Measurements from ENCODE around the gene PRDM16.

The PRDM16 gene

DNA sequence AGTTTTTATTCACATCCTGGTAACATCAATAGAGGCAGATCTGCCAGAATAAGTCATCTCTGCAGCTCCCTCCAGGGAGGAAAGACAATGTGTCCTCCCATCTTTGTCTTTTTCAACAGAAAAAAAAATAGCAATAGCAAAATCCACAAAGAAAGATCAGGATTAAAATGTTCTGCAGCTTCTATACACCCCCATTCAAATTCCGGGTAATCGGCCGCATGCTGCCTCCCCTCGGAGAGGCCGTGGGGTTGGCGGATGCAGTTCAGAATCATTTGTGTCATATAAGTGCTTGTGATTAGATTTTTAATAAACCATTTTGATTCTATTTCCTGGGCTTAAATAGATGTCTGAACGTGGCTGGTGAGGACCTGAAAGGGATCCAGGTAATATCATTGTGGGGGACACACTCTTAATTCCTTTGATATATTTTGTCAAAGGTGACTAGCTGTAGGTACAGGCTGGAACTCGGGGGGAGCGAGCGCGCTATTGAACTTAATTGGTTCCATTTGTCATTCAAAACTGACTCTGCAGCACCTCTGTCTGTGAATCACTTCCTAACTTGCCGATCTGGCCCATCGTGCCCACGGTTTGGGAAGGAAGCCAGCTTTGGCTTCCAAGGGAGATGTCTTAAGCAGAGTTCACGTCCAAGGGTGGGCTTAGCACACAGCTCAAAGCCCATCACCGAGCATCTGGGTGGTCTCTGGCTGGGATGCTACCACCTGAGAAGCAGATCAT is 299.9 kb downstream of the PRDM16 start:
- DNase-seq, result no peak

DNA sequence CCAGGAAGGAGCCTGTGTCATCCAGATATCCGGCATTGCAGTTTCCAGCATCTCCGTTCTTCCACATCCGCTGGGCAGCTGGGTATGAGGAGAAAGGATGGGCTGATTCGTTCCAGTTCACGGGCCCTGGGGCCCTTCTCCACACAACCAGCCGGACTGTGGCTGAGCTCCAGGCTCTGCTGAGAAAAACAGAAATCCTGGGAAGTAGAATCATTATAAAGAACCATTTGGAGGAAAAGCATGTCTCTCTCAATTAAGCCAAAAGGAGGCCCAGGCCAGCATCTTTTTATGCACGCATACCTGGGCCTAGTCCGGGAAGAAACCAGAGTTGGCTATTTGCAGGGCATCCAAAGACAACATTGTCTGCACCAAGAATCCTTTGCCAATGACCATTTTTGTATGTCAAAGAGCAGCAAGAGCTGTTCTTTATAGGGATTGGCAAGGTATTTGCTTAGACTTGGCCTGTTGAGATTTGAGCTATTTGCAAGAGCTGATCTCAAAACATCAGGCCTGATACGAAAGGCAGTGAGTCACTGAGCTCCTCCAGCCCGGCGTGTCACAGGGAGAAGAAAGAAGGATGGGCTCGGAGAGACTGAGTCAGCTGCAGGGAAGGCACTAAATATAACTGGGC is 300.6 kb downstream of the PRDM16 start:
- no peak for DNase-seq

DNA sequence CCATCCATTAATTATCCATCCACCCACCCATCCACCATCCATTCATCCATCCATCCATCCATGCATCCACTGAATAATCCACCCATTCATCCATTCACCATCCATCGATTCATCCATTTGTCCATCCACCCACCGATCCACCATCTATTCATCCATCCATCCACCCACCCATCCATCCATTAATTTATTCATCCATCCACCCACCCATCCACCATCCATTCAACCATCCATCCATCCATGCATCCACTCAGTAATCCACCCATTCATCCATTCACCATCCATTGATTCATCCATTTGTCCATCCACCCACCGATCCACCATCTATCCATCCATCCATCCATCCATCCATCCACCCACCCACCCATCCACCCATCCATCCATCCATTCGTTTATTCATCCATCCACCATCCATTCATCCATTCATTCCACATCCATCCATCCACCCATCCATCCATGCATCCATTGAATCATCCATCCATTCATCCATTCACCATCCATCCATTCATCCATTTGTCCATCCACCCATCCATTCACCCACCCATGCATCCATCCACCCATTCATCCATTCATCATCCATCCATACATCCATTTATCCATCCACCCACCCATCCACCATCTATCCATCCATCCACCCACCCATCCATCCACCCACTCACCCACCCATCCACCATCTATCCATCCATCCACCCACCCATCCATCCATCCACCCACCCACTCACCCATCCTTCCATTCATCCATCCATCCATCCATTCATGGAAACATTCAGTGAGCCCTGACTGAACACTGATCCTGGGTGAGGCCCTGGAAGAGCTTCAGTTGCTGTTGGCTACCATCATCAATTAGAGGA is 302.1 kb downstream of the PRDM16 start:
- DNase-seq, result no peak

DNA sequence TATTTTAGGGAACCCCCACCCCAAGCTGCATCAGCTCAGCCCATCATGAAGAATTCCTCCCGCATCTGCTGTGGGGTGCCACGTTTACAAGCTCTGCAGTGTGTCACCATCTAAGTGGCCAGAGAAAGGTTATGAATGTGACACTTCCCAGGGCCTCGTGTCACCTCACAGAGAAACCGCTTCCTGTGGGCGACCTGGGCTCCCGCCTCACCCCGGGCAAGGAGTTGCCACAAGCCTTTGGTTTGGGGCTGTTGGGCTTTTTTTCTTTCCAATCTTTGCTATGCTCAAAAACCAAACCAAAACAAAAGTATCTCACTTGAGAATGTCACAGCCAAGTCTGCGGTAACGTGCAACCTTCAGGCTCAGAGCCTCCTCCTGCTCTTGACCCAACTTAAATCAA is 303.3 kb downstream of the PRDM16 start:
- DNase-seq, result no peak

DNA sequence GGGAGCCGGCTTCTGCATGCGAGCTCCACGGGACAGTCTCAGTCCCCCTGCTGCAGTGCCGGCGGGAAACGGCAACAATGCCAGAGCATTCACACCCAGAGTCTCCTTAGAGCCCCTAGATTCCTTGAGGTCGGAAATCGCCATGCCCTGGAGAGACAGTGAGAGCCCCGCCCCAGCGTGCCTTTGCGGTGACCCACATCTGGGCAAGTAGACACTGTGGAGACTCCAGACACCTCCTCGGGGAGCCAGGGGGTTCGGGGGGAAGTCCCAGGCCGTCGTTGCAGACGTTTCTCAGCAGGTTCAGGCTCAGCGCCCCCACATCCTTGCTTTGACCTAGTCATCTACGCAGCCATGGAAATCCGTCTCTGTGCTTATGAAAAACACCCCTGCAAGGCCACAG is 304.2 kb downstream of the PRDM16 start:
- DNase-seq, result no peak

DNA sequence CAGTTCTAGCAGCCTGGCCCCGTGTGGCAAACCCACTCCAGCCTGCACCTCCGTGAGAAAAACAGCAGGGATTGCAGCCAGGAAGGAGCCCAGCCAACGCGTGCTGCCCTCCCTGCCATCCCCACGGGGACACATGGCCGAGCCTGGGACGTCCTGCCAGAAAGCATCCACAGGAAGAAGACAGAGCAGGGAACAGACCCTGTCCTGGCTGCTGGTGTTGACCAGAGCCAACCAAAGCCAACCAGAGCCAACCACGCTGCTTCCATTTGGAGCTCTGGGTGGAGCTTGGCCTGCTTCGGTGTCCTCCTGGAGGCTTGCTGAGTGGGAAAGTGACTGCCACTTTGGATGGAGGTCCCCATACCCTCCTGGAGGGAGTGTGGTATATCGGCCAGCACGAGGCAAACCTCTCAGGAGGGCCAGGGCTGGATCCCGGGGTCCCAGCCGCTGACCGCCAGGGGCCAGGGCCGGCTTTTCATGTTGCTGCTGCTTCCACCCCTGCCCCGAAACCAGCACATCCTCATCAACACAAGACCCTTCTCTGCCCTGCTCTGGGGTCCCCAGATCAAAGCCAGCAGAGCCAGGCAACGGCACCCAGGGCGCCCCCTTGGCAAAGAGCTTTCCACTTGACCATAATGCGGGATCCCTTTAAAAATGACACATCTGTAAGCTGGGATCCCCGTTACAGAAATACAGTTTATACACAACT is 304.9 kb downstream of the PRDM16 start:
- no peak for DNase-seq

DNA sequence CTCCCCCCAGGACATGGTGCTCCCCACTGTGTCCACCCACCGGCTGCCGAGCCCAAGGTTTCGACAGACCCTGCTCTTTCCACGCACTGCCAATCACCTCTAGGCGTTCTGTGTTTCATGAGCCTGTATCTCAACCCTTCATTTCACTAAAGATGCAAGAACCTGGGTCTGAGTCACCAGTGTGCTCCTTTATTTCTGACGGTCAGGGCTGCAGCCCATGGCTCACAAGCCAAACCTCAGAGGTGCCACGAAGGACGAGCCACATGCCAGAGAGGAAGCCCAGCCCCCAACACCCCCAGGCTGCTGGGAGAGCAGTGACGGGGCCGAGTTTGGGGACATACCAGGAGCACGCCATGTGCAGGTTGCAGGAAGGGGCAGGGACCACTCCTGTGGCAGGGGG is 306.2 kb downstream of the PRDM16 start:
- no peak for DNase-seq

DNA sequence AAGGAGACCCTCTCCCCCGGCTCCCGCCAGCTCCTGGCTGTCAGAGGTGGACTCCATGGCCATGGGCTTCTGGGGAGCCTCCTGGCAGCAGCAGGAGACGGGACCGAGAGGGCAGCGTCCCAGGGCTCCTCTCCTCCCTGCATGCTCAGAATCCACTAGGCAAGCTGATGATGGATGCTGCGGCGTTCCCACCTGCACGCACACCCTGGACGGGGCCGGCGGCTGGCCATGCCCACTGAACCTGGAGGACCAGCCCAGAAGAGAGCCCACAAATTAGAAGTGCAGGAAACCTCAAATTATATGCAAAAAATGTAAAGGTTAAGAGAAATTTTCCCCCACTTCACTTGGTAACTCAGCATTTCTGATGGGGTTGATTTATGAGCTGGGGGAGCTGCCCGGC is 308.2 kb downstream of the PRDM16 start:
- DNase-seq, result no peak

DNA sequence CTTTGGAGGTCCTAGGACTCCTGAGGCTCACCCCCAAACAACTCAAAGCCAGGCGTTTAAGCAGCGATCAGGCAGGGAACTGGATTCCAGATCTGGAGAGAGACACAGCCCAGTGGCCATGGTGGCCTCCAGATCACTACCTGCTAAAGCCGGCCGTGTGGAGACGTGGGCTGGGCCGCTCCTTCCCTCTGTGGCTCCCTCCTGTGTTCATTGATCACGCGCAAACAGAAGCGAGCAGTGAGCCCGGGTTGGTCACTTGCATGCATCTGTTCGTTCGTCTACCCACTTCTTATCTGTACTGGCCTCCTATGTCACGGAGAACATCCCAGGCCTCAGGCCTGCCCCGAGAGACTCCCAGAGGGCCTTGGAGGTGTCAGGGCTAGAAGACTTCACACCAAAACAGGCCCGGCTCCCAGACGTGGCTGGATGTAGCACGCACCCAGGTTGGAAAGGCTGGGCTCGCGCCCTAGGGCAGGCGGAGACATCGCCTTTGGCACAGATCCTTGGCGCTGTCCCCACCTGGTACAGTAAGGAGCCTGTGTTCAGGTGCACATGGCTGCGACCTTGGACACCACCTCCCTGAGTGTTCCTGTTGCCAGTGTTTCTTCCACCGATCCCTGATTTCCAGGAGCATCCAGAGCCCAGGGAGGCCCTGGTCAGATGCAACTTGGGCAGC is 308.7 kb downstream of the PRDM16 start:
- no peak for DNase-seq

DNA sequence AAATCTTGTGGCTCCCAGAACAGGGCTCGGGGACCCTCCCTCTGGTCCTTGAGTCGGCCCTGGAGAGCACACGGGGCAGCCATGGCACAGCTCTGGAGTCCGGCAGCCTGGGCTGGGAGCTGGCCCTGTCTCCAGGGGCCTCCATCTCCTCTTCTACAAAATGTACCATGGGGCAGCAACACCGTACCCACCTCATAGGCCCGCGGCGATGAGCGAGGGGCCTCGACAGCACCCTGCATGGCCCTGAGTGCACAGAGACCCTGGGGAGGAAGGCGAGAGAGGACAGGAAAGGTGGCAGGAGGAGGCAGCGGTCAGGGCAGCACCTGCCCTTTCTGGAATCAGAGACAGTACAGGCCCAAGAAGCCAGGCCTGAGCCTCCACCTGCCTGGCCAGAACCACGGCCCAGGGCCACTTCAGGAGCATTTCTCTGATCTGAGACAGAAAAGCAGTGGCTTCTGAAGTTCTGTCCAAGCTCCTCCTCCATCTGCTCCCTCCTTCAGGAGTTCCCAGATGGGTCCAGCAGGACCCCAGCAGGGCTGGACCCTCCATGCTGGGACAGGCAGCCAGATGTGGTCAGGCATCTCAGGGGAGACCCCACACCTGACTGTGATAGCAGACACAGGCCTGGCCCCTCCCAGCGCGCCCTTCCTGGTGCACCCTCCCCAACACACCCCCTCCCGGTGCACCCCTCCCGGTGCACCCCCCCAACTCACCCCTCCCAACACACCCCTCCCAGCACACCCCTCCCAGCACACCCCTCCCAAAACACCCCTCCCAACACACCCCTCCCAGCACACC is 309.6 kb downstream of the PRDM16 start:
- no peak for DNase-seq

DNA sequence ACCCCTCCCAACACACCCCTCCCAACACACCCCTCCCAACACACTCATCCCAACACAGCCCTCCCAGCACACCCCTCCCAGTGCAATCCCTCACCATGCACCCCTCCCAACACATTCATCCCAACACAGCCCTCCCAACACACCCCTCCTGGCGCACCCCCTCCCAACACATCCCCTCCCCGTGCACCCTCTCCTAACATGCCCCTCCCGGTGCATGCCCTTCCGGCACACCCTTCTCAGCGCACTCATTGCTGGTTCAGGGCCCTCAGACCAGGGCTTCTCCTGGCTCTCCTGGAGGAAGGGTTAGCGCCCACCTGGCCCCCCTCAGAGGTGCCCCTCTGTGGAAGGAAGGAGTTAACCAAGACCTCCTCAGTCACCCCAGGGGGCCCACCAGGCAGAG is 310.9 kb downstream of the PRDM16 start:
- DNase-seq, result no peak

DNA sequence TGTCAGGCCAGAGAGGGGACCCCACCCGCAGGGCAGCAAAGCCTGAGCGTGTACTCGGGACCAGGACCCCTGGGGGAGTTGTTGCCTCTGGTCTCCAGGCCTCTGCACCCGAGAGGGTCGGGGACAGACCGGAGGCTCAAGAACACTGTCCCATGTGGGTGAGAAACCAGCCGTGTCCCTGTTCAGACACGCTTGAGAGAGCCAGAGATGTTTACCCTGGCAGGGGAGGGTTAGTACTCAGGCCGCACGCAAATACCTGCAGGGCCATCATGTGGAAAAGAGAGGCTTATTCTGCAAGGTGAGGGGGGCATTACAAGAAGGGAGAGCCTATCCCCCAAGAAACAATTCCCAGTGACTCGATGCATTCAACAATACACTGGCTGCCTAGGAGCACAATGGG is 311.5 kb downstream of the PRDM16 start:
- no peak for DNase-seq

DNA sequence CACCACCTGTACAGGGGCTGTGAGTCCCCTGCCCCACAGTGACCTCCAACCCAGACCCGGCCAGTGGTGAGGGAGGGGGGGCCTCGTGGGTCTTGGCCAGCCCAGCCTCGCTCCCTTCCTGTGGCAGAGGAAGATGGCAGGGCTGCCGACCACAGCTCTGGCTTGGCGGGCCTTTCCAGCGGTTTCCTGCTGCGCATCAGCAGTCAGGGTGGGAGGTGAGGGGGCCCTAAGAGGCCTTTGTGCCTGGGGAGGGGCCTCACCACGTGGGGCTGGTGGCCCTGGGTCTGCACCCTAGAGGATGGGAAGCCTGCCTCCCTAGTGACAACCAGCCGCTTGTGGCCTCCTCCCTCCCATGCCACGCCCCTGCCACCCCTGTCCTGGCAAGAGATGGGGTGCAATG is 312.9 kb downstream of the PRDM16 start:
- DNase-seq, result no peak

DNA sequence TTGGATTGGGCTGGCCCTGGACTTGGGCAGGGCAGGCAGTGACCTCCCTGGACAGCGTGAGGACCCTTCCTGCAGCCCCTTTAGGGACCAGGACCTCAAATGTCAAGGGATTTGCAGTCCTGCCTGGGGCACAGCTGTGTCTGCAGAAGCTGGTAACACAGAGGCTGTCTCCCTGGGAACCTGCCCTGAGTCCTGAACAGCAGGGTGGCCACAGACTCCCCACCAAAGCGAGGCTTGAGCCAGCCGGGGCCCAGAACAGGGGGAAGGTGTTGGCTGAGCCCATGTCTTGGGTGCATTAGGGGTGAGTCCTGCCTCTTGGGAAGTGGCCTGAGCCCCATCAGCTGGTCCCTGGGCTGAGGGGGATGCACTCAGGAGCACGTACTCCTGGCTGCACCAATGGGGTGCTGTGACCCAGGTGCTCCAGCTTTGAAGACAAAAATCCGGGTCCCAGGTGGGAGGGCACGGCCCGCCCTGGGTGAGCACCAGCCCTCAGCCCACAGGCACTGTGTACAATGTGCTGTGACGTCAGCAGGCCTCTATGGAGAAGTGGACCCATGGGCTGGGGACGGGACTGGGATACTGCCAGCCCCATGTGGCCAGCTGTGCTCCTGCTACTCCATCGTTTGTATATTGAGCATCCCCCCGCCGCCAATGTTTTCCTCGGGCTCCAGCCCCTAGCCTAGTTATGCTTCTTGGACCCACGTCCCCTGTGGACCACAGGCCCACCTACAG is 313.5 kb downstream of the PRDM16 start:
- DNase-seq, result no peak

DNA sequence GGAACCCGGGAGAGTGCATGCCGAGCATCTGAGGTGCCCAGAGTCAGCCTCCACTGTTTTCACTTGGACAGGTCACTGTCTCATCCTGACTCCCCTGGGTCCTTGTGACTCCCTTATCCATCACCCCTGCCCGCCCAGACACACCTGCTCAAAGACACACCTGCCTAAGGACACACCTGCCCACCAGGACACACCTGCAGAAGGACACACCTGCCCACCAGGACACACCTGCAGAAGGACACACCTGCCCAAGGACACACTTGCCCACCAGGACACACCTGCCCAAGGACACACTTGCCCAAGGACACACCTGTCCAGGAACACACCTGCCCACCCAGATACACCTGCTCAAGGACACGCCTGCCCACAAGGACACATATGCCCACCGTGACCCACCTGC is 314.7 kb downstream of the PRDM16 start:
- DNase-seq, result no peak

DNA sequence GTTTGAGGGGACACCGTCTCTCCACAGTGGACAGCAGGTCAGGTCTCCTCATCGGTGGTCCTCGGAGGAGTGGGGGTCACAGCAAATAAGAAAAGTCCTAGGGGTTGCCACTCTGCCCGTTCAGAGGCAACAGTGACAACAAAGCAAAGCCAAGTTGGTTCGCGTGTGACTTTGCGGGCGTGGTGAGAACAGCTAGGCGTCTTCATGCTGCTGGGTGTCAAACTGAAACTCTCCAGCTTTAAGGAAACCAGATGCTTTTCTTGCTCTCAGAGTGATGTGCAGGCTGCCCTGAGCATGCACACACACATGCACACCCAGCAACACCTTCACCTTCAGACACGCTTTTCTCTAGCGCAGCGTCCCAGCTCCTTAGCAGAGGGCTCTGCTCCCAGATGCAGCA is 315.4 kb downstream of the PRDM16 start:
- no peak for DNase-seq

DNA sequence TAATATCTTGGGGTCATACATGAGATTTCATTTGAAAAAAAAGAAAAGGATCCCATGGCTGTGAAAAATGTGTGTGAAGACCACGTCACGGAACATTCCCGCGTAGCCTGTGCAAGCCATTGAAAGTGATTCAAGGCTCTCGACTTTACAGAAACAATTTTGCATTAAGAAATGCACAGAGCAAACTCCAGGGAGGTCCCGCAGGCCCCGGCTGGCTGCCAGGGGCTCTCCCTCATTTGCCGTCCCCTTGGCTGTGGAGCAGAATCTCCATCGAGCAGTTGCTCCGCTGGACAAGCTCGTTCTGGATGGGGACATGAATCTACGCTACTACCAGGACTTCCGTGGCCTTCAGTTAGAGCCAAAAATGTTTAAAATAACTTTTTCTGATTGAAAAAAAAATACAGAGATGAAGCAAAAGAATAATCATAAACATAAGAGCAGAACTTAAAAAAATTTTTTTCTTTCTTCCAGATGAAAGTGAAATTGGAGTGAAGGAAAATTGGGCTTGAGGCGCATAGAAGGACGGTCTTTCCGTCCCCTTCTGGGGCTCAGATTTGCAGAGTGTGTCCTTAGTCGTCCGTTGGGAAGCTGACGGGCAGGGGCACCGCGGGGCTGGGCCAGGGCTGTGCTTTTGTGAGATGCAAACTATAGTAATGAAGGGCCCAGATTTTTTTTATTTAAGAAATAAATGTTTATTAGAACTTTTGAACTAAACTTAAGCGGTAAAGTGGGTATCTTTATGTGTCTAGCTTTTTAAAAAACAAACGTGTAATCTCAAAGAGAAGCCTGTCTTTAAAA is 317.4 kb downstream of the PRDM16 start:
- DNase-seq, result no peak

DNA sequence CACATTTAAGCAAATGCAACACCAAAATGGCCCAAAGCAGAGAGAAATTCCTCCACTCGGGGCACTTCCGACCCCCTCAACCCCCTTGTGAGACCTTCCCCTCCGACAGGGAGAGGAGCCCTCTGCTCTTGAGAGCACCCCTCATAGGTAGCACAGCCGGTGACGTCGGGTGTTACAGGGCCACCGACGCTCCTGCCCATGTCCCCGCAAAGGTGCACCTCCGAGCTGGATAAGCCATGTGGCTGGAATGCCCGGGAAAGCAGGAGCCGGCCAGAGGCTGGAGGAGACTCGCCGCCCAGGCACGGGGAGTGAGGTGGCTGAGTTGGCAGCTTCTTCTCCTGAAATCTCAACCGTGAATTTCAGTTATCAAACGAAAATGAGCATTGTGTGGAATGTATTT is 318.4 kb downstream of the PRDM16 start:
- DNase-seq, result no peak

DNA sequence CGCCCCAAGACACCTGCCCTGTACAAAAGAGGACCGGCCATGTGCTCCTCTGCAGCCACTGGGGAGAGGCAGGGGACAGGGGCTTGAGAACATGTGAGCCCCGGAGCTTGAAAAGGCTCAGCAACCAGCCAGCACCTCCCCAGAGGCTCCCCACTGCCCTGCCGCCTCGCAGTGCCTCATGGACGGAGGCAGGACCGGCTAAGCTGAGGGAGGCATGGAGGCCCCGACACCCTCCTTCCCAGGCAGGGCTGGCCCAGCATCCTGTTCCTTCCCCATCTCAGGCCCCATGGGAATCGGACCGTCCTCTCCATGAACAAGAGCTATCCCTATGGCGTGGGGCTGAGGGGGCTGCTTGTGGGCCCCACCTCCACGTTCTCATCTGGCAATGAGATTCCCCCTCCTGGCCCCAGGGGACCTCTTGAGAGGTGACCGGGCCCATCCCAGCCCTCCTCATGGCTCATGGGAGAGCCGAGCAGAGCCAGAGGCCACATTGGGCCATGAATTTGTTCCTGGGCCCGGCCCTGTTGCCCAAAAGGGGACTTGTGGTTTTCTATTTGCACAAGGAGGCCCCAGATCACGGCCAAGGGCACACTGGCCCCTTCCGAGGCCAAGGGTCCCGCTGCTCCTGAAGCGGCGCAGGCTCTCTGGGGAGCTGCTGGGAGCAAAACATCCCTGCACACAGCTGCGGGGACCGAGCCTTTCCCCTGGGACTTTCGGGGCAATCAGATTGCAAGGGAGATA is 320.3 kb downstream of the PRDM16 start:
- DNase-seq, result no peak

DNA sequence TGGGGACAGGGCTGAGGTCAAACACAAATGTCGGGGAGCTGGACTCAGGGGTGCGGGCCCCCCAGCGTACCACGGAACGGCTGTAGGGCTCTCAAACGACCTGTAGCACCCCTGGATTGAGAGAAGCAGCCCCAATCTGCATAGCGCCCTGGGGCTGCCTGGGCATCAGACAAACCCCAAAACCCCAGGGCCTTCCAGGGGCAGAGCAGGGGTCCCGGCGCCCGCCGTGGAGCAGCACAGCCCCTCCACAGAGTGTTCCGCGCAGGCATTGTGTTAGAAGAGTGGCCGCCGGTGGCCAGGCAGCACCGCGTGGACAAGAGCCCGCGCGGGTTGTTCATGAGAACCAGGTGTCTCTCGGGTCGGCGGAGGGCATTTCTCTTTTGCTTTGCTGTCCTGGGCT is 321.3 kb downstream of the PRDM16 start:
- DNase-seq, result no peak

All from activated effector memory CD4-positive, alpha-beta T cell treated with anti-CD3 and anti-CD28 coated beads, Interleukin-2, amount 50 U/mL, for 16 hours (primary cell).